DND-41 (cell line): ENCODE measurements around the gene CAMK2A.

Source experiments
- ATAC-seq: fragments of 200-7000 bp; cut with Tn5 transposase; 3 replicates; pipeline ENCODE4 v1.9.1; 2021; ENCODE audit warnings: low read depth; ENCODE audit not compliant: insufficient read depth
- DNase-seq: peaks from one replicate; pipeline ENCODE4 v3.0.0-alpha.2; 2020
- H2AFZ ChIP-seq: 2 replicates; pipeline ENCODE4 v1.6.0; 2012; ENCODE audit warnings: low read depth, low read length
- H3K27ac ChIP-seq: 2 replicates; pipeline ENCODE4 v1.5.1; 2012; ENCODE audit warnings: low read length, inconsistent platforms
- H3K27me3 ChIP-seq: fragments of 200-600 bp; sonication (generic); 2 replicates; pipeline ENCODE4 v1.6.0; 2012; ENCODE audit warnings: low read length, mild to moderate bottlenecking, inconsistent platforms; ENCODE audit not compliant: insufficient read depth, poor library complexity
- H3K36me3 ChIP-seq: 2 replicates; pipeline ENCODE4 v1.5.1; 2012; ENCODE audit warnings: low read length, inconsistent platforms; ENCODE audit not compliant: insufficient read depth
- H3K4me1 ChIP-seq: 2 replicates; pipeline ENCODE4 v1.5.1; 2012; ENCODE audit warnings: mild to moderate bottlenecking, low read length; ENCODE audit not compliant: insufficient read depth
- H3K4me2 ChIP-seq: 2 replicates; pipeline ENCODE4 v1.6.0; 2012; ENCODE audit warnings: mild to moderate bottlenecking, moderate library complexity, low read length, inconsistent platforms; ENCODE audit not compliant: insufficient read depth
- H3K4me3 ChIP-seq, 2 experiments: fragments of 200-600 bp in 1 of 2; shearing (Covaris generic) in 1 of 2; 2 replicates each; pipeline ENCODE4 v1.5.1; 2012 to 2016; ENCODE audit warnings: inconsistent platforms in 2 of 2, low read length in 2 of 2, mild to moderate bottlenecking in 2 of 2, low read depth in 1 of 2, moderate library complexity in 1 of 2
- H3K79me2 ChIP-seq: 2 replicates; pipeline ENCODE4 v1.6.0; 2012; ENCODE audit warnings: low read length, inconsistent platforms; ENCODE audit not compliant: insufficient read depth
- H3K9ac ChIP-seq: 2 replicates; pipeline ENCODE4 v1.6.0; 2012; ENCODE audit warnings: low read depth, mild to moderate bottlenecking, inconsistent platforms, low read length, moderate library complexity
- H3K9me3 ChIP-seq: 2 replicates; pipeline ENCODE4 v1.5.1; 2012; ENCODE audit warnings: low read length, moderate library complexity, mild to moderate bottlenecking, inconsistent platforms; ENCODE audit not compliant: insufficient read depth, severe bottlenecking
- H4K20me1 ChIP-seq: 2 replicates; pipeline ENCODE4 v1.6.0; 2012; ENCODE audit warnings: low read length; ENCODE audit not compliant: insufficient read depth
- EZH2 ChIP-seq: IDR thresholded peaks from 3 replicates; pipeline ENCODE4 v1.6.1; 2012; ENCODE audit warnings: borderline replicate concordance, low read depth, mild to moderate bottlenecking, moderate library complexity, low read length, inconsistent platforms; ENCODE audit not compliant: severe bottlenecking
- TF ChIP-seq, protein P1 (sequence below): IDR thresholded peaks from 2 replicates; pipeline ENCODE4 v1.5.1; 2012; ENCODE audit warnings: borderline replicate concordance, low read length, moderate library complexity, mild to moderate bottlenecking; ENCODE audit not compliant: poor library complexity, severe bottlenecking; ENCODE audit errors: extremely low read depth

The CAMK2A gene

GRCh38 chr5:150247726-150248125, 41.8 kb downstream of the CAMK2A start:
- H3K36me3 ChIP-seq: no peaks in the 10 kb centered on the region
- H3K79me2 ChIP-seq: no peaks in the 10 kb centered on the region
- no peak for TF ChIP-seq EZH2
- TF ChIP-seq, protein P1, sequence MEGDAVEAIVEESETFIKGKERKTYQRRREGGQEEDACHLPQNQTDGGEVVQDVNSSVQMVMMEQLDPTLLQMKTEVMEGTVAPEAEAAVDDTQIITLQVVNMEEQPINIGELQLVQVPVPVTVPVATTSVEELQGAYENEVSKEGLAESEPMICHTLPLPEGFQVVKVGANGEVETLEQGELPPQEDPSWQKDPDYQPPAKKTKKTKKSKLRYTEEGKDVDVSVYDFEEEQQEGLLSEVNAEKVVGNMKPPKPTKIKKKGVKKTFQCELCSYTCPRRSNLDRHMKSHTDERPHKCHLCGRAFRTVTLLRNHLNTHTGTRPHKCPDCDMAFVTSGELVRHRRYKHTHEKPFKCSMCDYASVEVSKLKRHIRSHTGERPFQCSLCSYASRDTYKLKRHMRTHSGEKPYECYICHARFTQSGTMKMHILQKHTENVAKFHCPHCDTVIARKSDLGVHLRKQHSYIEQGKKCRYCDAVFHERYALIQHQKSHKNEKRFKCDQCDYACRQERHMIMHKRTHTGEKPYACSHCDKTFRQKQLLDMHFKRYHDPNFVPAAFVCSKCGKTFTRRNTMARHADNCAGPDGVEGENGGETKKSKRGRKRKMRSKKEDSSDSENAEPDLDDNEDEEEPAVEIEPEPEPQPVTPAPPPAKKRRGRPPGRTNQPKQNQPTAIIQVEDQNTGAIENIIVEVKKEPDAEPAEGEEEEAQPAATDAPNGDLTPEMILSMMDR: no peak
- no peak overlapping the region for H3K4me3 ChIP-seq
- H4K20me1 ChIP-seq: no peaks in the 10 kb centered on the region
- H3K27me3 ChIP-seq: peaks cover 13% of the 10 kb centered on the region
- no peak overlapping the region for H3K9ac ChIP-seq
- no peaks in the 10 kb centered on the region for H3K9me3 ChIP-seq
- H3K27ac ChIP-seq: no peak overlapping the region
- no peaks in the 10 kb centered on the region for H3K4me1 ChIP-seq
- ATAC-seq: no peak
- H3K4me2 ChIP-seq: no peak overlapping the region
- DNase-seq: no peak
- no peak overlapping the region for H2AFZ ChIP-seq

- H3K4me1 ChIP-seq: no peaks in the 10 kb centered on the region
- H3K27ac ChIP-seq: no peak overlapping the region
- H3K36me3 ChIP-seq: no peaks in the 10 kb centered on the region
- peaks cover 11% of the 10 kb centered on the region for H3K27me3 ChIP-seq
- no peak overlapping the region for H3K4me2 ChIP-seq
- DNase-seq (no peak), ATAC-seq (no peak)
- no peaks in the 10 kb centered on the region for H3K79me2 ChIP-seq
- H3K9ac ChIP-seq: no peak overlapping the region
- no peak overlapping the region for H2AFZ ChIP-seq
- no peaks in the 10 kb centered on the region for H4K20me1 ChIP-seq
- no peaks in the 10 kb centered on the region for H3K9me3 ChIP-seq
- no peak overlapping the region for H3K4me3 ChIP-seq
- TF ChIP-seq, protein P1: no peak
- TF ChIP-seq EZH2: no peak
These were observed 42.7 kb downstream of the CAMK2A start for GRCh38 chr5:150246835-150247234.

DNA sequence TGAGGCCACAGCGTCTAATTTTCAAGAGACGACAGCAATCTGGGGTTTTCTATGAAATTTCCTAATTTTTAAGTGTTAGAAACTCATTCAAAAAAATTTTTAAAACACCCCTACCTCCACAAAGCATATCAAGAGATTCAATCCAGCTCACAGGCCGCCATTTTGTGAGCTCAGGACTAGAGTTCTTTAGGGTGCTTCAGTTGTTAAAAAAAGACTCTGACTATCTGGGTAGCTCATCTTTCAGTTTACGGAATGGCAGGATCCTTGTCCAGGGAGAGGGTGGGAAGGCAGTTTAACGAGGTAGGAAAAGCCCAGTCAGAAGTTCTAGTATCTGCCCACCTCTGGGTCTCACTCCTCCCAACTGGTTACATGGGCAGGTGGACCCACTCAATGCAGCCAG, 43.1 kb downstream of the CAMK2A start:
- DNase-seq (no peak), ATAC-seq (no peak)
- Histone ChIP-seq H3K9ac (no peak overlapping the region), H4K20me1 (no peaks in the 10 kb centered on the region), H3K4me3 (no peak overlapping the region), H3K79me2 (no peaks in the 10 kb centered on the region), H3K9me3 (no peaks in the 10 kb centered on the region), H3K27ac (no peak overlapping the region), H3K36me3 (no peaks in the 10 kb centered on the region), H3K4me2 (no peak overlapping the region), H3K4me1 (no peaks in the 10 kb centered on the region), H3K27me3 (peaks cover 10% of the 10 kb centered on the region), H2AFZ (0 out of 2 replicates have a peak overlapping the region, but pooled peaks have one; percentile 26)
- TF ChIP-seq, protein P1: no peak

- Histone ChIP-seq H4K20me1 (no peaks in the 10 kb centered on the region), H3K9me3 (no peaks in the 10 kb centered on the region), H3K27me3 (peaks cover 9% of the 10 kb centered on the region), H3K4me3 (no peak overlapping the region), H3K27ac (no peak overlapping the region), H3K4me1 (no peaks in the 10 kb centered on the region), H3K4me2 (no peak overlapping the region), H2AFZ (no peak overlapping the region), H3K9ac (no peak overlapping the region), H3K36me3 (no peaks in the 10 kb centered on the region), H3K79me2 (no peaks in the 10 kb centered on the region)
- no peak for ATAC-seq
- TF ChIP-seq, protein P1: no peak
- DNase-seq: no peak
These were observed 43.8 kb downstream of the CAMK2A start for GRCh38 chr5:150245808-150246207.
